ENCODE data around the gene ADAMTSL5.
A peak's percentile ranks its signal among the peaks of the same experiment; 100 is the strongest.

ADAMTSL5 gene

DNA sequence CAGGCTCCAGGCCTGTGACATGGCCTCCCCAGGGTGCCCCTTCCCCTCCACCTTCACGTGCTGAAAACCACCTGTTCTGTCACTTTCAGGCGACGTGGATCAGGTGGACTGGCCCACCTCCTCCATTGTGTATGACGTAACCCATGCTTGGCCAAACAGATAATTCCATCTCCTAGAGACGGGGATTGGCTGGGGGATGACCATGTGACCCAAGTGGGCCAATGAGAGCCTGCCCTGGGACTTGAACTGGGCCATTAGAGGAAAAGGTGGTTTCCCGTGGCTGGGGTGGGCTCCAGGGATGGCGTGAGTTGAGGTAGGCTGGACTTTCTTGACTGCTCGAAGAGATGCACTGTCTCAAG is 3.6 kb upstream of the ADAMTSL5 start:
- DNase-seq (ENCODE audit: extremely low read depth, low read depth), result no peak
- TF ChIP-seq, protein P1, sequence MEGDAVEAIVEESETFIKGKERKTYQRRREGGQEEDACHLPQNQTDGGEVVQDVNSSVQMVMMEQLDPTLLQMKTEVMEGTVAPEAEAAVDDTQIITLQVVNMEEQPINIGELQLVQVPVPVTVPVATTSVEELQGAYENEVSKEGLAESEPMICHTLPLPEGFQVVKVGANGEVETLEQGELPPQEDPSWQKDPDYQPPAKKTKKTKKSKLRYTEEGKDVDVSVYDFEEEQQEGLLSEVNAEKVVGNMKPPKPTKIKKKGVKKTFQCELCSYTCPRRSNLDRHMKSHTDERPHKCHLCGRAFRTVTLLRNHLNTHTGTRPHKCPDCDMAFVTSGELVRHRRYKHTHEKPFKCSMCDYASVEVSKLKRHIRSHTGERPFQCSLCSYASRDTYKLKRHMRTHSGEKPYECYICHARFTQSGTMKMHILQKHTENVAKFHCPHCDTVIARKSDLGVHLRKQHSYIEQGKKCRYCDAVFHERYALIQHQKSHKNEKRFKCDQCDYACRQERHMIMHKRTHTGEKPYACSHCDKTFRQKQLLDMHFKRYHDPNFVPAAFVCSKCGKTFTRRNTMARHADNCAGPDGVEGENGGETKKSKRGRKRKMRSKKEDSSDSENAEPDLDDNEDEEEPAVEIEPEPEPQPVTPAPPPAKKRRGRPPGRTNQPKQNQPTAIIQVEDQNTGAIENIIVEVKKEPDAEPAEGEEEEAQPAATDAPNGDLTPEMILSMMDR (IDR thresholded peaks at IDR 0.05; ENCODE audit: low read depth, low read length), result no peak

DNA sequence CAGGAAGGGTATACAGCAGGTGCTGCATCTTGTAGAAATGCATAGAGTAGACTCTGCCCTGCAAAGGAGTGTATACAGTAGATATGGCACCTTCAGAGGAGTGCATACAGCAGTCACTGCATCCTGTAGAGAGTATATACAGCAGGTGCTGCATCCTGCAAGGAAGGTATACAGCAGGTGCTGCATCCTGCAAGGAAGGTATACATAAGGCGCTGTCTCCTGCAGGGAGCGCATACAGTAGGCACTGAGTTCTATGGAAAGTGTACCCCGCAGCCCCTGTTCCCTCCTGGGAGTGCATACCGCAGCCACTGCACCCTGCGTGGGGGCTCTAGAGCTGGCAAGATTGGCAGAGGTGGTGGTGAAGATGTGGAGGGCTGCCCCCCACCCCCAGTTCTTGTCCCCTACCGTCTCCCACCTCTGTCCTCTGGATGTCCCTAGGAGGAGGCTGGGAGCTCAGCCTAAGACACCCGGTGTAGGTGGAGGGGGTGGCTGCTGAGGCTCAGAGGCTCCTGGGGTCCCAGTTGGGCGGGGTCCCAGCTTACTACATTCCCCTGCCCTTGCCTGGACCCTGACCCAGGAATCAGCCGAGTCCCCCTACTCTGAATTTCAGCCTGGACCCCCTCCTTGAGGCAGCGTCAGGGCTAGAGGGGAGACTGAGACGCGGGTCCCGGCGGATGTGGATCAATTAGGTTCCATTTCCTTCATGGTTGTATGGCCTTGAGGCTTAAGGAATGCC is 2.3 kb upstream of the ADAMTSL5 start:
- DNase-seq (ENCODE audit: extremely low read depth, low read depth), result no peak
- TF ChIP-seq, protein P1 (IDR thresholded peaks at IDR 0.05; ENCODE audit: low read depth, low read length), result no peak

DNA sequence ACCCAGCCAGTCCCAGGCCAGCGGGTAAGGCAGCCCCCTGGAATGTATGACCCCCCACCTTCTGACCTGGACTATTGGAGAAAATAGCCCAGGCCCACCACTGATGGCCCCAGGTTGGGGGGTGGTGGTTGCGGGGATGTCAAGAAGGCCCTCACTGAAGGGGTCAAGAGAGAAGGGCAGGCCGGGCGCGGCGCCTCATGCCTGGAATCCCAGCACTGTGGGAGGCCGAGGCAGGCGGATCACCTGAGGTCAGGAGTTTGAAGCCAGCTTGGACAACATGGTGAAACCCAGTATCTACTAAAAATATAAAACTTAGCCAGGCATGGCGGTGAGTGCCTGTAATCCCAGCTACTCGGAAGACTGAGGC is 1.5 kb upstream of the ADAMTSL5 start:
- TF ChIP-seq, protein P1 (IDR thresholded peaks at IDR 0.05; ENCODE audit: low read depth, low read length), result no peak
- DNase-seq (ENCODE audit: extremely low read depth, low read depth), result no peak

DNA sequence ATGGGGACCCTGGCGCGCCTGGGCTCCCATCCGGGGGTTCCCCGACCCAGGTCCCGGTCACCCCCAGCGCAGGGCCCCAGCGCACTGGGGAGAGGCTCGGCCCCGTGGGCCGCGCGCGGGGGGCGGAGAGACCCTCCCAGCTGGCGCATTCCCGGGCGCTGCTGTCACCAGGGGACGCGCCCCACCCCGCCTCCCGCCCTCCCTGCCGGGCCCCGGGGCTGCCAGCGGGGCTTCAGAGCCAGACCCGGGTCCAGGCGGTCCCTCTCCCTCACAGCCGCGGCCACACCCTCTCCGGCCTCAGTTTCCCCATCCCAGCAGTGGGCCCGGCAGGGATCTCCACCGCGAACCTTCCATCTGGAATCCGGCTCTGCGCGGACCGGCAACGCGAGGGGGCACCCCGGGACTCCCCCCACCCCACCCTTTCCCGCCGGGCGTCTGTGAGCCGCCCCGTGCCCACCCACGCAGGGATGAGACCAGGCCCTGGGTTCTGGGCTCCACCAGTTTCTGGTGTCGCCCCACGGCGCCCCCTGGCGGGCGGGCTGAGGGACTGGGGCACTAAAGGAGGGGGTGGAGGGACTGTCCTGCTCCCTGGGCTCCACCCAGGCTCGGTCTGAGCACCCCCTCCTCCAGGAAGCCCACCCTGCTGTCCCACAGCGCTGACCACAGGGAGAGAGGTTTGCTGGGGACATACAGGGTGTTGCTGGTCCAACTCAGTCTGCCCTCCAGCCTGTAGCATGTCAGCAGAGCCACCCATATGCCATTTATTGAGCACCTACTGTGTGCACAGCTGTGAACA is 878 bp upstream of the ADAMTSL5 start:
- DNase-seq (ENCODE audit: extremely low read depth, low read depth), result peak; percentile 30
- TF ChIP-seq, protein P1 (IDR thresholded peaks at IDR 0.05; ENCODE audit: low read depth, low read length), result peak; percentile 68

DNA sequence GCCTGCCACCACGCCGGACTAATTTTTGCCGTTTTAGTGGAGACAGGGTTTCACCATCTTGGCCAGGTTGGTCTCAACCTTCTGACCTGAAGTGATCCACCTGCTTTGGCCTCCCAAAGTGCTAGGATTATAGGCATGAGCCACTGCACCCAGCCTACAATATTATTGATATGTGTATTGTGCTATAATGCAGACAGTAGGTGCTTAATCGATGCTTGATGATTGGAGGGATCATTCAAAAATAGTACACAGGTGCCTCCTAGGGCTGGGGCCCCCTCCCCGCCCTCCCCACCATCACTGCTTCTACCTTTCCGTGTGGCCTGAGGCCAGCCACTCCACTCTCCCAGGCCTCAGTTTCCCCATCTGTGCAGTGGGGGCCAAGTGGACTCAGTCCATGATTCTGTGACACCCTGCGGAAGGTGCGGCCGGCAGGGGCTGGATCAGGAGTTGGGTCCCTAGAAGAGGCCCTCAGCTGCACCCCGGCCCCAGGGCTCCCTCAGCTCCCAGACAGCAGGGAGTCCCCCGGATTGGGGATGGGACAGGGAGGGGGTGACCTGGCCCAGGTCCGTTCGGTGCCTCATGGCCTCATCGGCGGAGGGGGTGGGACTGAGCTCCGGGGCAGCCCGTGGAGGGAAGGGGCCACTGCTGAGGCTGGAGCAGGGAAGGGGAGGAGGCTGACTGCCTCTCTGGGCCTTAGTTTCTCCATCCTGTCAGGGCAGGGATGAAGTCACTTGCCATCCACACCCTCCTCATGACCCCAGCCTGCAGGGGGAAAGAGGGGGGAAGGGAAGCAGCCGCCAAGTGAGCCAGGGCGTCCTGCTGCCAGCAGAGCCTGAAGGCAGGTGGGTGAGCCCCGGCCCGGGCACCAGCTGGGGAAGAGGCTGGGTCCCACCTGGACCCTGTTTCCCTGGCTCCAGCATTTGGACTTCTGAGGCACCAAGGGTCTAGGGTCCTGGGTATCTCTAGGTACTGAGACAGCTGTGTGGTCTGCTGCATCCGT is 1.2 kb downstream of the ADAMTSL5 start:
- TF ChIP-seq, protein P1 (IDR thresholded peaks at IDR 0.05; ENCODE audit: low read depth, low read length), result no peak
- DNase-seq (ENCODE audit: extremely low read depth, low read depth), result no peak

DNA sequence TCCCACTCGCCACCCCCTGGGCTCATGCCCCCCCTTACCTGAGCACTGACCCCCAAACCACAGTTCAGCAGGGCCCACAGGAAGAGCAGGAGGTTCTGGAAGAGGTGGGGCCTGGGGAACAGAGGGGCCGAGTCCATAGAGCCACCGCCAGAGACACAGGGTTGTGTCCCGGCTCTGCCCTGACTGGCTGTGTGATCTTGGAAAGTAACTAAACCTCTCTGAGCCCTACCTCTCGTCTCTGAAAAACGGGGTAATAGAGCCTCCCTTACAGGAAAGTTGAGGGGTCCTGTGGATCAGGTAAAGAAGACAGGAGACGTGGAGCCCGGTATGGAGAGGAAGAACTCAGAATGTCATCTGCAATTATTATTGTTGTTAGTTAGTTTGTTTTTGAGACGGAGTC is 2.0 kb downstream of the ADAMTSL5 start:
- TF ChIP-seq, protein P1 (IDR thresholded peaks at IDR 0.05; ENCODE audit: low read depth, low read length), result no peak
- DNase-seq (ENCODE audit: extremely low read depth, low read depth), result no peak
